DOHH2 (cell line): ENCODE data around the gene C13orf46.

Experiments used
- H3F3A ChIP-seq: fragments of 200-600 bp; sonication (generic), shearing (Covaris generic); 2 replicates; pipeline ENCODE4 v1.6.0; 2016; ENCODE audit warnings: antibody characterized with exemption, mild to moderate bottlenecking; ENCODE audit not compliant: control insufficient read depth, insufficient read depth
- H3K27ac ChIP-seq: fragments of 200-600 bp; sonication (generic); 2 replicates; pipeline ENCODE4 v1.5.1; 2014; ENCODE audit warnings: low read depth, mild to moderate bottlenecking, low read length, moderate library complexity
- H3K27me3 ChIP-seq: fragments of 200-600 bp; sonication (generic); 2 replicates; pipeline ENCODE4 v1.6.1; 2014; ENCODE audit warnings: mild to moderate bottlenecking, low read length, mixed read lengths; ENCODE audit not compliant: control insufficient read depth
- H3K36me3 ChIP-seq: fragments of 200-600 bp; sonication (generic); 2 replicates; pipeline ENCODE4 v1.6.1; 2014; ENCODE audit warnings: mild to moderate bottlenecking, low read length, moderate library complexity, mixed read lengths; ENCODE audit not compliant: control insufficient read depth
- H3K4me1 ChIP-seq: fragments of 200-600 bp; sonication (generic); 2 replicates; pipeline ENCODE4 v1.6.1; 2014; ENCODE audit warnings: mild to moderate bottlenecking, low read length, mixed read lengths; ENCODE audit not compliant: control insufficient read depth
- H3K4me2 ChIP-seq: fragments of 200-600 bp; sonication (generic); 2 replicates; pipeline ENCODE4 v1.6.0; 2014; ENCODE audit warnings: mild to moderate bottlenecking, low read length, moderate library complexity
- H3K4me3 ChIP-seq: fragments of 200-600 bp; sonication (generic); 2 replicates; pipeline ENCODE4 v1.5.1; 2014; ENCODE audit warnings: mild to moderate bottlenecking, low read length, mixed read lengths
- H3K79me2 ChIP-seq: fragments of 200-600 bp; sonication (generic); 2 replicates; pipeline ENCODE4 v1.6.1; 2014; ENCODE audit warnings: mild to moderate bottlenecking, low read length, mixed read lengths; ENCODE audit not compliant: control insufficient read depth
- H3K9me2 ChIP-seq: fragments of 200-600 bp; sonication (generic); replicated peaks from 2 replicates; pipeline ENCODE4 v1.6.1; 2014; ENCODE audit warnings: mild to moderate bottlenecking, low read length, mixed read lengths; ENCODE audit not compliant: control insufficient read depth
- H3K9me3 ChIP-seq: fragments of 200-600 bp; sonication (generic); 2 replicates; pipeline ENCODE4 v1.6.1; 2014; ENCODE audit warnings: antibody characterized with exemption, low read length, mixed read lengths; ENCODE audit not compliant: control insufficient read depth, insufficient read depth
- H4K20me1 ChIP-seq: fragments of 200-600 bp; sonication (generic); 2 replicates; pipeline ENCODE4 v1.6.0; 2014; ENCODE audit warnings: low read depth, mild to moderate bottlenecking, antibody characterized with exemption, low read length, moderate library complexity; ENCODE audit not compliant: control insufficient read depth, insufficient read depth
- CTCF ChIP-seq: fragments of 200-600 bp; sonication (generic); IDR thresholded peaks from one replicate; pipeline ENCODE4 v1.5.1; 2014; ENCODE audit warnings: antibody characterized with exemption, mild to moderate bottlenecking, low read depth, low read length; ENCODE audit not compliant: poor library complexity, severe bottlenecking
- EZH2phosphoT487 ChIP-seq: fragments of 200-600 bp; sonication (generic); IDR thresholded peaks from 2 replicates; pipeline ENCODE4 v1.6.1; 2017; ENCODE audit warnings: borderline replicate concordance, mild to moderate bottlenecking, antibody characterized with exemption, low read length, moderate library complexity, mixed read lengths

The C13orf46 gene

GRCh38 chr13:114013952-114014629, 40.2 kb upstream of the C13orf46 start:
- no peaks in the 10 kb centered on the region for H3F3A ChIP-seq
- H3K4me2 ChIP-seq = no peak overlapping the region
- no peaks in the 10 kb centered on the region for H3K27me3 ChIP-seq
- no peaks in the 10 kb centered on the region for H3K4me1 ChIP-seq
- no peaks in the 10 kb centered on the region for H4K20me1 ChIP-seq
- TF ChIP-seq EZH2phosphoT487 (no peak), CTCF (no peak)
- no peak overlapping the region for H3K27ac ChIP-seq
- no peaks in the 10 kb centered on the region for H3K79me2 ChIP-seq
- H3K9me2 ChIP-seq = no peaks in the 10 kb centered on the region
- H3K9me3 ChIP-seq = no peaks in the 10 kb centered on the region
- no peaks in the 10 kb centered on the region for H3K36me3 ChIP-seq
- no peak overlapping the region for H3K4me3 ChIP-seq

GRCh38 chr13:114013336-114013735, 39.5 kb upstream of the C13orf46 start:
- Histone ChIP-seq H3K9me2 (no peaks in the 10 kb centered on the region), H3K4me2 (no peak overlapping the region), H3K9me3 (no peaks in the 10 kb centered on the region), H4K20me1 (no peaks in the 10 kb centered on the region), H3F3A (no peaks in the 10 kb centered on the region), H3K36me3 (no peaks in the 10 kb centered on the region), H3K4me3 (no peak overlapping the region), H3K27me3 (no peaks in the 10 kb centered on the region), H3K4me1 (no peaks in the 10 kb centered on the region), H3K79me2 (no peaks in the 10 kb centered on the region), H3K27ac (no peak overlapping the region)
- no peak for TF ChIP-seq EZH2phosphoT487
- TF ChIP-seq CTCF = no peak

- Histone ChIP-seq H3K36me3 (no peaks in the 10 kb centered on the region), H3K4me1 (no peaks in the 10 kb centered on the region), H3K27me3 (no peaks in the 10 kb centered on the region), H3F3A (no peaks in the 10 kb centered on the region), H3K4me2 (no peak overlapping the region), H3K4me3 (no peak overlapping the region), H3K27ac (no peak overlapping the region), H3K9me2 (no peaks in the 10 kb centered on the region), H3K9me3 (no peaks in the 10 kb centered on the region), H3K79me2 (no peaks in the 10 kb centered on the region), H4K20me1 (no peaks in the 10 kb centered on the region)
- TF ChIP-seq EZH2phosphoT487 = no peak
- TF ChIP-seq CTCF = no peak
Observed at GRCh38 chr13:114012921-114013320, 39.0 kb upstream of the C13orf46 start.
